Activated CD8-positive, alpha-beta memory T cell treated with anti-CD3 and anti-CD28 coated beads for 36 hours (primary cell): Measurements from ENCODE around the gene EAPP. TPM values are rescaled to one million over a fixed set of nuclear protein-coding genes. Genes with fewer than 3 reads are reported as not detected.
"Not testable (repeated sequence)": the region's sequence is repeated elsewhere in the genome, so short reads cannot be mapped to it uniquely, and the experiment has no call there.

Experiments used
- CTCF ChIA-PET: fragments of 350-600 bp; sonication (Branson Sonifier 250); formaldehyde crosslinking; loops from one replicate; lab custom pipeline; 2021; ENCODE audit warnings: antibody characterized with exemption; lab: Charles Lee
- POLR2A ChIA-PET: fragments of 350-600 bp; sonication (Branson Sonifier 250); formaldehyde crosslinking; loops from one replicate; lab custom pipeline; 2021; ENCODE audit warnings: antibody characterized with exemption; lab: Charles Lee
- total RNA-seq, 2 experiments: library from RNA; stranded (reverse); gene quantifications; one replicate each; pipeline ENCODE4 v1.2.3, GENCODE V29; 2021

Gene EAPP
- total RNA-seq, 2 experiments from 2014 or later: 32.7 to 35.2 TPM

DNA sequence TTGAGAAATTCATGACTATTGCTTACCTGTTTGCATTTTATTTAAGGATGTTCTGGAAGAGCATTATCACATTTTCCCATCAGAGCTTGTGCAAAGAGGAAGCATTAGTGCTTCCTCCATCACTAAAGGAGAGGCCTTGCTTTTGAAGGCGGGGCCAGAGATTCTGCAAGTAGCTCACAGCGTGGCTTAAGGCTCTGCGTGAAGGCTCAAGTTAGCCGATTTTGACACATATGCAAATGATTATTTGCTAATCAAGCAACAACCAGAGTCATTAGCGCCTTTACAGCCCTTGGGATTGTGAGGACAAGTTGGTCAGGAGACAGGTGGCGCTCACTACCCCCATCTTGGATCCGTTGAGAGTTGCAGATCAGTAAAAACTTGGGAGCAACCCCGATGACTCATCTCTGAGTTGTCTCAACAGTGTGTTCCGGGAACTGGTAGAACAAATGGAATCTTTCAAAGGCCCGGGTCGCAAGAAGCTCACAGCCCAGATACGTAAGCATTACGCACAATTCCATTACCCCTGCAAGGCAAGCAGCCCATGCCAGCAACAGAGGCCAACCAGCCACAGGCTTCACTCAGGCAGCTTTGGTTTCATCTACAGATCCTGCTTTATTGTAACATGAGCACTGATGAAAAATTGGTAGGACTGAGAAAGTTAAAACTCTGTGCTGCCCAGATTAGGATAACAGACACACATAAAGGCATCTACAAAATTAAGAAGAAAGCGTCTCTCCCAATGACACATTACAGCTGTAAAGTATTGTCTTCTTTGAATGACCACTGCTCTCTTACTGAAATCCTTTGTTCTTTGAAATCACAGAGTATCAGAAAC, 42.6 kb downstream of the EAPP start:
- POLR2A ChIA-PET: no interaction called here
- CTCF ChIA-PET: interaction anchor here (0.8 to 1.8 kb wide), 2 partner anchors 165 to 174 kb away, joined by 3 to 4 read pairs; no protein-coding TSS in a partner anchor

- ChIA-PET CTCF (interaction anchor here (0.8 kb wide), 1 partner anchor 173 kb away, joined by 3 read pairs; no protein-coding TSS in a partner anchor), POLR2A (no interaction called here)
Measured at GRCh38 chr14:34496007-34496678, 43.4 kb downstream of the EAPP start.

GRCh38 chr14:34489324-34489723, 50.2 kb downstream of the EAPP start:
- CTCF ChIA-PET: no interaction called here
- POLR2A ChIA-PET: no interaction called here

- ChIA-PET POLR2A (no interaction called here), CTCF (no interaction called here)
Measured at GRCh38 chr14:34488528-34488927, 51.0 kb downstream of the EAPP start.

DNA sequence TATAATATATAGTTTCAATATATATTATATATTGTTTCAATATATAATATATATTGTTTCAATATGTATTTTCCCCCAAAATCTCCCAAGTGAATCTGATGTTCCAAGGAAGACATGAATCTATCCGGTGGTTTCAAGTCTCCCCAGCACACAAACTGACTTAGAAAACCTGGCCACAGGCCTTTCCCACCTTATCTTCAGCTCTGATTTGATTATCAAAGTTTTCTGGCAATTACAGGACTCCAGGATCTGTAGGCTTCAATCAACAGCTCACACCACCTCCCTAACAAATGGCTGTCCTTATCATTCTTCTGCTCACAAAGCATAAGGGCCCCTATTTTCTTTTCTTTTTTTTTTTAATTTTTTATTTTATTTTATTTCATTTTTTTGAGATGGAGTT, 54.8 kb downstream of the EAPP start:
- ChIA-PET CTCF (no interaction called here), POLR2A (no interaction called here)

GRCh38 chr14:34482463-34482862, 57.0 kb downstream of the EAPP start:
- CTCF ChIA-PET: no interaction called here
- POLR2A ChIA-PET: no interaction called here

- CTCF ChIA-PET: interaction anchor here (0.6 kb wide), 1 partner anchor 1236 kb away, joined by 3 read pairs; no protein-coding TSS in a partner anchor
- POLR2A ChIA-PET: no interaction called here
Measured at GRCh38 chr14:34479694-34480093, 59.8 kb downstream of the EAPP start.

DNA sequence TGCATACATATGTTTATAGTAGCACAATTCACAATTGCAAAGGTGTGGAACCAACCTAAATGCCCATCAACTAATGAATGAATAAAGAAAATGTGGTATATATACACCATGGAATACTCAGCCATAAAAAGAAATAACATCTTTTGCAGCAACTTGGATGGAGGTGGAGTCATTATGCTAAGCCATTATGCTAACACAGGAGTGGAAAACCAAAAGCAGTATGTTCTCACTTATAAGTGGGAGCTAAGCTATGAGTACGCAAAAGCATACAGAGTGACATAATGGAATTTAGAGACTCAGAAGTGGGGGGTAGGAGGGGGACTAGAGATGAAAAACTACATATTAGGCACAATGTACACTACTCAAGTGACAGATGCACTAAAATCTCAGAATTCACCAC, 61.2 kb downstream of the EAPP start:
- CTCF ChIA-PET: no interaction called here
- POLR2A ChIA-PET: no interaction called here

- CTCF ChIA-PET: not testable (repeated sequence)
Measured at GRCh38 chr14:34476036-34476435, 63.5 kb downstream of the EAPP start.

DNA sequence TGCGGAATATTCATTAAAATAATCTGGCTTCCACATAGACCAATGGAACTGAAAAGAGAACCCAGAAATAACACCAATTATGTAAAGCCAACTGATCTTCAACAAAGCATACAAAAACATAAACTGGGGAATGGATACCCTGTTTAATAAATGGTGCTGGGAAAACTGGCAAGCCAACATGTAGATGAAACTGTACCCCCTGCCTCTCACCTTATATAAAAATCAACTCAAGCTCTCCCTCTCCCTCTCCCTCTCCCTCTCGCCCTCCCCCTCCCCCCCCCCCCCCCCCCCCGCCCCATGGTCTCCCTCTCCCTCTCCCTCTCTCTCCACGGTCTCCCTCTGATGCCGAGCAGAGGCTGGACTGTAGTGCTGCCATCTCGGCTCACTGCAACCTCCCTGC, 64.3 kb downstream of the EAPP start:
- POLR2A ChIA-PET: no interaction called here
- CTCF ChIA-PET: no interaction called here

More at GRCh38 chr14:34476036-34476435, 63.5 kb downstream of the EAPP start:
- POLR2A ChIA-PET: not testable (repeated sequence)

GRCh38 chr14:34474187-34474679, 65.3 kb downstream of the EAPP start:
- CTCF ChIA-PET: no interaction called here

GRCh38 chr14:34472706-34473279, 66.7 kb downstream of the EAPP start:
- ChIA-PET CTCF (no interaction called here), POLR2A (no interaction called here)

More at GRCh38 chr14:34474187-34474679, 65.3 kb downstream of the EAPP start:
- POLR2A ChIA-PET: no interaction called here

GRCh38 chr14:34470319-34470718, 69.2 kb downstream of the EAPP start:
- CTCF ChIA-PET: no interaction called here
- POLR2A ChIA-PET: no interaction called here

DNA sequence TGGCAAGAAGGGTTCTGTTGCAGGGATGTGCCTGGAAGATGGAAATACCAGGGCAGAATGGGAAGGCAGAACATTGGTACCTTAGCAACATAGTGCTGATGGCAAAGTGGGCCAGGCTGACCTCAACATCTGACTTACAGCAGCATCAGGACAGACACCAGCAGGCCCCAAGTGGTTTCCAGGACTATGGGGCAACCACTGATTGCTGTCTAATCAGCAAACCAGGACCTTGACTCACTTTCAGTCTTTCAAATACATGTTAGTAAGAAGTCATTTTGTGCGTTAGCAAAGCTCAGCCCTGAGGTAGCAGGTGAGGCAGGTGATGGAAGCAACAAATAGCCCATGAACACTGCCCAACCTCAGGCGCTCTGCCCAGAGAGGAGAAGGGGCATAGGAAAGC, 72.8 kb downstream of the EAPP start:
- ChIA-PET CTCF (no interaction called here), POLR2A (no interaction called here)

Other genes starting within 250 kb of the EAPP start
- 10 to 100 TPM; 13.2 to 13.8 TPM for gene SPTSSA, start 77.5 kb downstream of the EAPP start, total RNA-seq
- 10 to 100 TPM; 55.6 to 59.4 TPM for gene SNX6, start 90.4 kb upstream of the EAPP start, total RNA-seq
- gene CFL2, start 174.9 kb upstream of the EAPP start, total RNA-seq: 1 to 10 TPM; 5.8 to 6.6 TPM